ENCODE measurements around the gene RPLP1.

- TF ChIP-seq CTCF (conservative IDR thresholded peaks at IDR 0.05; ENCODE audit: low read depth, low read length) (no peak), EZH2 (IDR thresholded peaks at IDR 0.05; ENCODE audit: borderline replicate concordance, low read depth, low read length, poor library complexity, severe bottlenecking) (no peak)
Measured at GRCh38 chr15:69462030-69462492, 9.4 kb downstream of the RPLP1 start.
